ENCODE data around the gene MVB12B.

MVB12B gene

GRCh38 chr9:126442636-126443035, 116.0 kb downstream of the MVB12B start:
- Mint-ChIP-seq H3K9me3 (no peaks in the 10 kb centered on the region), H3K27me3 (no peaks in the 10 kb centered on the region), H3K4me3 (no peak overlapping the region), H3K27ac (no peak overlapping the region), H3K36me3 (no peaks in the 10 kb centered on the region), H3K4me1 (peaks cover 10% of the 10 kb centered on the region)

- Mint-ChIP-seq H3K4me1 (peaks cover 10% of the 10 kb centered on the region), H3K36me3 (peaks cover 1% of the 10 kb centered on the region), H3K27ac (no peak overlapping the region), H3K27me3 (no peaks in the 10 kb centered on the region), H3K9me3 (no peaks in the 10 kb centered on the region), H3K4me3 (no peak overlapping the region)
These were observed 116.5 kb downstream of the MVB12B start for GRCh38 chr9:126443144-126443543.

DNA sequence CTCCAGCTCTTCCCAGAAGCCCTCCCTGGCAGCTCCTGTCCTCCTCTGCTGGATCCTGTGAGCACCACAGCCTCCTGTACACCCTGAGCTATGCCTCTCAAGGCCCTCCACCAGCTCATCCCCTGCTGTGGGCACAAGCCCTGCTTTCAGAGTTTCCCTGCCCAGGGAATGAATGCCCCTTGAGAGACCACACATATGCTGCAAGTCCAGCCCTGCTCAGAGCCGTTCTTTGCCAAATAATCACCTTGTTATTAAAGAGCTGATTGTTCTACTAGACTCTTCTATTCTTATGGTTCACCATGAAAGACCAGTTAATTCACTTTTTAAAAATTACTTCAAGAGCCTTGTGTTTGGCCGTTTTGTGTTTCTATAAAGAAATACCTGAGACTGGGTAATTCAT, 121.5 kb downstream of the MVB12B start:
- Mint-ChIP-seq H3K36me3 (peaks cover 1% of the 10 kb centered on the region), H3K4me1 (peaks cover 10% of the 10 kb centered on the region), H3K27ac (no peak overlapping the region), H3K4me3 (no peak overlapping the region), H3K9me3 (no peaks in the 10 kb centered on the region), H3K27me3 (no peaks in the 10 kb centered on the region)

- Mint-ChIP-seq H3K27me3 (no peaks in the 10 kb centered on the region), H3K9me3 (no peaks in the 10 kb centered on the region), H3K36me3 (peaks cover 1% of the 10 kb centered on the region), H3K27ac (no peak overlapping the region), H3K4me1 (peaks cover 5% of the 10 kb centered on the region), H3K4me3 (no peak overlapping the region)
These were observed 122.4 kb downstream of the MVB12B start for GRCh38 chr9:126448865-126449577.

DNA sequence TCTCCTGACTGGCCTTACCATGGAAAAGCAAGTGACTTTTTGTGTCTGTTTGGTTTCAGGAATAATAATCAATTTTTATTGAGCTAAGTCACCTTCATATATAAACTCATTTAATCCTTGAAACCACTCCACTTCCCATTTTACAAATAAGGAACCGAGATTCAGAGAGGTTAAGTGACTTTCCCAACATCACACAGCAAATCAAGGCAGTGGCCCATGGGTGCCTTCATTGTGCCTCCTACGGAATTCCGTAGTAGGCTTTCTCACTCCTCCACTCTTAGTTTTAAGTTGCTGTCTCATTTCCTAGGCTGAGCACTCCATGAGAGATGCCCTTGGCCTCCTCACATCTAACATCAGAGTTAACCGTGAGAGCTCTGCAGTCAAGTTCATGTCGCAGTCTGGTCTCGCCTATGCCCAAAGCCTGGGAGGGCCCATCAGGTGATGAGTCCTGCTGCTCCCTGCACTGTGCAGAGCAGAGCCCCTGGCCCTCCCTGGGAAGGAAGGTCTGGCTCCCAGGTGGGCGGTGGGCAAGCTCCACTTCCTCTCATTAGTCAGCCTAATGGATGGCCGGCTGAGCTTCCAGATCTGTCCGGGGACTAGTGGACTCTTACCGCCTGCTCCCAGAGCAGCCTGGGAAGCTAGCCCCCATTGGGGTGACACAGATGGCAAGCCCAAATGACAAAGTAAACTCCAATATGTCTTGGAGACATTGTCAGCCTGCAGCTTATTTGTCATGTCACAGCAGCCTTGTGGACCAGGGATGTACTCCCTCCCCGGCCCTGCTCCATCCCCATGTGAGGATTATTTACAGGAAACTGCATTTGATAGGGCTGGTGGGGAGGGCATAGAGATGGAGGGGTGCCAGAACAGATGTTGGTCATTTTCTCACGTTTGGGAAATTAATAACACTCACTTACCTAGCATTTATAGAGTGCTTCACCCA, 123.4 kb downstream of the MVB12B start:
- H3K36me3 Mint-ChIP-seq: peaks cover 1% of the 10 kb centered on the region
- H3K27ac Mint-ChIP-seq: no peak overlapping the region
- H3K4me1 Mint-ChIP-seq: peaks cover 4% of the 10 kb centered on the region
- H3K9me3 Mint-ChIP-seq: no peaks in the 10 kb centered on the region
- H3K27me3 Mint-ChIP-seq: no peaks in the 10 kb centered on the region
- H3K4me3 Mint-ChIP-seq: no peak overlapping the region

DNA sequence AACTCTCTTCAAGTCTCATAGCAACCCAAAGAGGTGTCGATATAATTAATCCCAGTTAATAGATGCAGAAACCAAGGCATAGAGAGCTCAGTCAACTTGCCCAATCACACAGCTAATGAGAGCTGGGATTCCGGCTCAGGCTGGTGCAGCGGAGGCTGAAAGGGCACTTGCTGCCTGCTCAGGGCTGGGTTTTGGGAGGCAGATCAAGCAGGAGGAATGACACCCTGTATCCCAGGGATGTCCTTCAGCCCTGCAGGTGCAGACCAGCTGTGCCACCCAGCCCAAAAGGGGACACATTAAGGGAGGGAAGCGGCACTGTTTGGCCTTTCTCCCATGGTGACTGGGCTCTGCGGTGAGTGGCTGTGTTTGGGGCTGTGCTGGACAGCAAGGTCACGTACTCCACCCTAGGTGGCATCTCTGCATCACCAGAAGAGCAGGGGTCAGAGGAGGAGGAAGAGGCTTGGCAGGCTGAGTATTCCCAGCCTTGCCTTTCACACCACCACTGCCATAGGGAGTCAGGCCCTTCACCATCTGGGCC, 124.1 kb downstream of the MVB12B start:
- Mint-ChIP-seq H3K4me1 (peaks cover 4% of the 10 kb centered on the region), H3K36me3 (peaks cover 1% of the 10 kb centered on the region), H3K4me3 (no peak overlapping the region), H3K27ac (no peak overlapping the region), H3K9me3 (no peaks in the 10 kb centered on the region), H3K27me3 (no peaks in the 10 kb centered on the region)

GRCh38 chr9:126451316-126451885, 124.8 kb downstream of the MVB12B start:
- H3K27me3 Mint-ChIP-seq: no peaks in the 10 kb centered on the region
- peaks cover 1% of the 10 kb centered on the region for H3K36me3 Mint-ChIP-seq
- no peak overlapping the region for H3K27ac Mint-ChIP-seq
- H3K4me1 Mint-ChIP-seq: peaks cover 4% of the 10 kb centered on the region
- H3K9me3 Mint-ChIP-seq: no peaks in the 10 kb centered on the region
- H3K4me3 Mint-ChIP-seq: no peak overlapping the region

- Mint-ChIP-seq H3K27me3 (no peaks in the 10 kb centered on the region), H3K4me1 (peaks cover 4% of the 10 kb centered on the region), H3K9me3 (no peaks in the 10 kb centered on the region), H3K27ac (no peak overlapping the region), H3K4me3 (no peak overlapping the region), H3K36me3 (peaks cover 1% of the 10 kb centered on the region)
These were observed 125.5 kb downstream of the MVB12B start for GRCh38 chr9:126452106-126452505.

- no peaks in the 10 kb centered on the region for H3K36me3 Mint-ChIP-seq
- H3K4me3 Mint-ChIP-seq: no peak overlapping the region
- H3K27me3 Mint-ChIP-seq: no peaks in the 10 kb centered on the region
- no peaks in the 10 kb centered on the region for H3K9me3 Mint-ChIP-seq
- H3K4me1 Mint-ChIP-seq: peaks cover 4% of the 10 kb centered on the region
- no peak overlapping the region for H3K27ac Mint-ChIP-seq
These were observed 126.7 kb downstream of the MVB12B start for GRCh38 chr9:126453156-126453963.

DNA sequence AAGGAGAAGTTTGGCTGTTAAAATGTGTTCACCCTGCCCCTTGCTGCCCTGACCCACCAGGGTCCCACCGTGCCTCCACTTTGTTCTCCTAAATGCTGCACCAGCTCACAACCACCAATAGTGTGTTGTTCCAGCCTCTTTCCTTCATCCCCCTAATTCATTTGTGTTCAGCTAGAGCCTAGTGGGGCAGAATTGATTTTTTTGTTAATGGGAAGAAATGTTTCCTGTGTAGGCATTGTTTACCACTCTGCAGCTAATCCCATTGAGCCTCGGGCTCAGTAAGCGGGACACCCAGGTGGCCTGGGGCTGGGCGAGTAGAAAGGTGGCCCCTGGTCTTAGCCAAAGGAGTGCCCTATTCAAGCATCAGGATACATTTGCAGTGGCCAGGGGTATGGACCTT, 127.6 kb downstream of the MVB12B start:
- no peaks in the 10 kb centered on the region for H3K9me3 Mint-ChIP-seq
- H3K27ac Mint-ChIP-seq: no peak overlapping the region
- no peak overlapping the region for H3K4me3 Mint-ChIP-seq
- no peaks in the 10 kb centered on the region for H3K27me3 Mint-ChIP-seq
- H3K4me1 Mint-ChIP-seq: peaks cover 4% of the 10 kb centered on the region
- H3K36me3 Mint-ChIP-seq: no peaks in the 10 kb centered on the region

DNA sequence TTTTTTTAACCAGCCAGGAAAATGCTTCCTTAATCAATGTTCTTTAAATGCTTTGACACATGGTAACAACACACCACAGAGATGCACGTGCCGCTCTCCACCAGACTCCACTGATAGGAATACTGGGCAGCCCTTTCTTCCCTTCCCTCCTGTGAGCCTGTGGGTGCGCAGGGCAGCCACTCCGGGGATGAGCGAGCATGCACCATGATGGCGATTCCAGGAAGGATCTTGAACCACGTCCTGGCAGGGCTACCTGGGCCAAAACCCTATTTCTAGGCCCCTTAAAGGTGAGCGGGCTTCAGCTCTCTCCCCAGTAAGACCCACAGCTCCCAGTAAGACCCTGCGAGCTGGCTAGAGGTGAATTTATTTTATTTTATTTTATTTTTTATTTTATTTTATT, 128.2 kb downstream of the MVB12B start:
- no peaks in the 10 kb centered on the region for H3K36me3 Mint-ChIP-seq
- H3K27me3 Mint-ChIP-seq: no peaks in the 10 kb centered on the region
- H3K4me3 Mint-ChIP-seq: no peak overlapping the region
- H3K4me1 Mint-ChIP-seq: peaks cover 4% of the 10 kb centered on the region
- no peaks in the 10 kb centered on the region for H3K9me3 Mint-ChIP-seq
- H3K27ac Mint-ChIP-seq: no peak overlapping the region

- H3K36me3 Mint-ChIP-seq: no peaks in the 10 kb centered on the region
- H3K27ac Mint-ChIP-seq: no peak overlapping the region
- H3K4me1 Mint-ChIP-seq: peaks cover 4% of the 10 kb centered on the region
- no peaks in the 10 kb centered on the region for H3K9me3 Mint-ChIP-seq
- H3K4me3 Mint-ChIP-seq: no peak overlapping the region
- no peaks in the 10 kb centered on the region for H3K27me3 Mint-ChIP-seq
These were observed 130.0 kb downstream of the MVB12B start for GRCh38 chr9:126456441-126457174.

- Mint-ChIP-seq H3K4me3 (no peak overlapping the region), H3K27me3 (no peaks in the 10 kb centered on the region), H3K27ac (no peak overlapping the region), H3K36me3 (no peaks in the 10 kb centered on the region), H3K4me1 (peaks cover 4% of the 10 kb centered on the region), H3K9me3 (no peaks in the 10 kb centered on the region)
These were observed 130.5 kb downstream of the MVB12B start for GRCh38 chr9:126457175-126457547.

DNA sequence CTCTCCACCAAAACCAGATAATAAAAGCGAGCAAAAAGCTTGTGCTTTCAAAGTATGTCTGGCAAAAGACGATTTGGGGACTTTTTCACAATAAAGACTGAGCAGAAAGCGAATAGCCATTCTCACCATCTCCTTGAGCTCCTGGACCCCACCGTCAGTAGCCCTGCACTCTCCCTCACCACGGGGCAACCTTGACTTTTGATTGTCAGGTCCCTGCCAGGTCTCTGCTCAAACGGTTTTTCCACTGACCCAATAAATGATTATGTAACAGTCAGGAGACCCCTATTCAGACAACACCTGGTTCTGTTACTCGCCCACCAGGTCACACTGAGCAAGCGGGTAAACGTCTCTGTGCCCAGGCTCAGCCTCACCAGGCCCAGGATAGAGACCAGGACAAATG, 131.3 kb downstream of the MVB12B start:
- no peaks in the 10 kb centered on the region for H3K36me3 Mint-ChIP-seq

More for the DNA sequence above, 131.3 kb downstream of the MVB12B start:
- H3K4me3 Mint-ChIP-seq: no peak overlapping the region
- H3K27ac Mint-ChIP-seq: no peak overlapping the region
- H3K9me3 Mint-ChIP-seq: no peaks in the 10 kb centered on the region
- H3K27me3 Mint-ChIP-seq: no peaks in the 10 kb centered on the region
- H3K4me1 Mint-ChIP-seq: peaks cover 4% of the 10 kb centered on the region
